ENCODE measurements around the gene C1QA. TPM values are rescaled to one million over a fixed set of nuclear protein-coding genes. Genes with fewer than 3 reads are reported as not detected.
A peak's percentile ranks its signal among the peaks of the same experiment; 100 is the strongest.

C1QA gene
- total RNA-seq, 4 donors from 2014 or later, result 22.6 to 453 (median 190) TPM

- peaks cover 34% of the 10 kb centered on the region for H3K27me3 ChIP-seq
- no peak overlapping the region for H3K27ac ChIP-seq
- no peaks in the 10 kb centered on the region for H3K36me3 ChIP-seq
- no peak for ATAC-seq
- H3K4me1 ChIP-seq, result peaks cover 0 to 10% (median 0%) of the 10 kb centered on the region in 3 donors
- peak overlapping the region in 1 of 2 donors; percentile 41 for H3K4me3 ChIP-seq
- WGBS, 2 donors (ENCODE audit: low coverage in 1 of 2), result 8 to 80% methylated on average over 1 of the region's 1 CpG
- TF ChIP-seq POLR2A (IDR thresholded peaks at IDR 0.05) (no peak), POLR2AphosphoS5 (IDR thresholded peaks at IDR 0.05) (no peak)
- no peaks in the 10 kb centered on the region for H3K9me3 ChIP-seq
Observed at GRCh38 chr1:22646384-22646783, 10.0 kb downstream of the C1QA start.

- Histone ChIP-seq H3K4me3 (no peak overlapping the region), H3K9me3 (no peaks in the 10 kb centered on the region), H3K36me3 (no peaks in the 10 kb centered on the region), H3K27me3 (peaks cover 36% of the 10 kb centered on the region), H3K4me1 (no peaks in the 10 kb centered on the region), H3K27ac (no peak overlapping the region)
- ATAC-seq, result no peak
- TF ChIP-seq EP300 (IDR thresholded peaks at IDR 0.05) (no peak), POLR2A (IDR thresholded peaks at IDR 0.05) (no peak), POLR2AphosphoS5 (IDR thresholded peaks at IDR 0.05) (no peak), CTCF (IDR thresholded peaks at IDR 0.05) (no peak)
- 84 to 100% methylated on average over 3 to 12 of the region's 13 CpGs for WGBS, 2 donors (ENCODE audit: low coverage in 1 of 2)
Observed at GRCh38 chr1:22650089-22650693, 13.8 kb downstream of the C1QA start.

- Histone ChIP-seq H3K36me3 (no peaks in the 10 kb centered on the region), H3K27ac (no peak overlapping the region)
- peak; percentile 48 for ATAC-seq
Observed at GRCh38 chr1:22651941-22652856, 15.8 kb downstream of the C1QA start.

GRCh38 chr1:22652881-22653316 is 16.5 kb downstream of the C1QA start, which contains the start of gene C1QB:
TSS of gene C1QB (plus strand) at chr1:22653236. CDS start at chr1:22659463, 6,227 bp downstream.
- Histone ChIP-seq H3K36me3 (no peaks in the 10 kb centered on the region), H3K27me3 (peaks cover 57% of the 10 kb centered on the region), H3K4me1 (no peaks in the 10 kb centered on the region), H3K9me3 (no peaks in the 10 kb centered on the region), H3K27ac (no peak within 1 kb of the TSS), H3K4me3 (peak within 1 kb of the TSS in 1 of 2 donors; percentile 39)
- WGBS, 2 donors (ENCODE audit: low coverage in 1 of 2), result 82% methylated on average over 4 of the region's 13 CpGs; no CpG with 5 or more reads in 1 of the 2 donors
- peak; percentile 85 for ATAC-seq
- TF ChIP-seq POLR2A (IDR thresholded peaks at IDR 0.05) (peak in 1 of 2 donors; percentile 38), POLR2AphosphoS5 (IDR thresholded peaks at IDR 0.05) (peak; percentile 25), CTCF (IDR thresholded peaks at IDR 0.05) (no peak)

More at GRCh38 chr1:22651941-22652856, 15.8 kb downstream of the C1QA start:
- WGBS, 2 donors (ENCODE audit: low coverage in 1 of 2), result 58 to 62% methylated on average over 6 to 11 of the region's 15 CpGs
- peaks cover 52% of the 10 kb centered on the region for H3K27me3 ChIP-seq
- H3K4me3 ChIP-seq, result no peak overlapping the region
- no peaks in the 10 kb centered on the region for H3K9me3 ChIP-seq
- H3K4me1 ChIP-seq, result no peaks in the 10 kb centered on the region
- TF ChIP-seq CTCF (IDR thresholded peaks at IDR 0.05) (no peak), POLR2A (IDR thresholded peaks at IDR 0.05) (no peak), EP300 (IDR thresholded peaks at IDR 0.05) (no peak), POLR2AphosphoS5 (IDR thresholded peaks at IDR 0.05) (no peak)

GRCh38 chr1:22654692-22655091 is 18.3 kb downstream of the C1QA start:
- TF ChIP-seq POLR2AphosphoS5 (IDR thresholded peaks at IDR 0.05) (no peak), POLR2A (IDR thresholded peaks at IDR 0.05) (no peak), CTCF (IDR thresholded peaks at IDR 0.05) (no peak), EP300 (IDR thresholded peaks at IDR 0.05) (no peak)
- WGBS, 2 donors (ENCODE audit: low coverage in 1 of 2), result 46 to 82% methylated on average over 2 to 4 of the region's 5 CpGs

More at GRCh38 chr1:22654692-22655091, 18.3 kb downstream of the C1QA start:
- Histone ChIP-seq H3K4me1 (no peaks in the 10 kb centered on the region), H3K4me3 (peak overlapping the region in 1 of 2 donors; percentile 39), H3K36me3 (no peaks in the 10 kb centered on the region), H3K27ac (no peak overlapping the region), H3K9me3 (no peaks in the 10 kb centered on the region), H3K27me3 (peaks cover 74% of the 10 kb centered on the region)
- ATAC-seq, result no peak
